GM18907 (cell line): ENCODE data around the gene ZSCAN2.

Source experiments
- ATAC-seq: cut with Tn5 transposase; IDR thresholded peaks from one replicate; pipeline ENCODE4 v1.9.1; 2021; ENCODE audit warnings: mild to moderate bottlenecking, moderate library complexity; ENCODE audit not compliant: unreplicated experiment

The ZSCAN2 gene

DNA sequence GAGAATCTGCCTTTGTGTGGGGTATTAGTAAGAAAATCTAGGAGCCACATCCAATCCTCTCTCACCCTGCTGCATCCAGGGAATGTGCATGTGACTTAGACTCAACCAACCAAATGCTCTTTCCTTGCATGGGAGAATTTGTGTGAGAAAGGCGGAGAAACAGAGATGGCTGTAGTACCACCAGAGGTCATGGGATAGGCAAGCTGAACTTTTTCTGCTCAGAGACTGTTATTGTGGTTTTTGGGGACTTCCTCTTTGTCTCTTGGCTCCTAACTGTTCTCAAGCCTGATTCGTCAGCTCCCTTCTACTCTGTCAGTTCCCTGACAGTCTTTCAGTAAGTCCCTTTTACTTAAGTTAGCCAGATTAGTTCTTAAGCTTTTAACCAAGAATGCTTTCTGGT is 2.6 kb upstream of the ZSCAN2 start:
- peak; percentile 55 for ATAC-seq

DNA sequence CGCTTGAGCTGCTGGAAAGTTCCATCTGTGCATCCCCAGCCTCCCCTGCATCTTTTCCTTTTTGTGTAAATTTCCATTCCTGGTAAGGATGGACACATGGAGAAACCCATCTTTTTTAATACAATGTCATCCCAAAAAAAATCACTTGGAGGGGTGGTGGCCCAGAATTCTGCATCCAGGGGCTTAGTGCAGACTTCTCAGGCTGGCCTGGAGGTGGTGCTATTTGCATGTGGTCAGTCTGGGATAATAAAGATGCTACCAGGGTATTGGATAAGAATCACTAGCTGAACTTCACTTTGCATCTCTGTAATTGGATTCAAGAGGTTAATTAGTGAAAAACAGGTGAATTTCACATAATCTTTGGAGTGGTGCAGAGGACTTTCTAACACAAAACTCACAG is 1.8 kb upstream of the ZSCAN2 start:
- ATAC-seq, result no peak

DNA sequence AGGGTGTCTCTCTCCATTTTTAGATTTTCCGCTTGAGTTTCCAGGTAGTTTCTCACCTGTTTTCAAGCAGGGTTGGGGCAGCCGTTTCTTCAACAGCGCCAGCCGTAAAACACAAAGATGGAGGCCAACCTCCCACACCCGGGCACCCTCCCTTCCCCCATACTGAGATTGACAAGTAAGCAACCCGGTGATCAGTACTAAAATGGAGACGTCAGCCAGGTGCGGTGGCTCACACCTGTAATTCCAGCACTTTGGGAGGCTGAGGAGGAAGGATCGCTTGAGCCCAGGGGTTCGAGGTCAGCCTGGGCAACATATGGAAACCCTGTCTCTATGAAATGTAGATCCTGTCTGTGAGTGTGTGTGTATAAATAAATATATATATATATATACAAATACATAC is 903 bp upstream of the ZSCAN2 start:
- ATAC-seq, result no peak

DNA sequence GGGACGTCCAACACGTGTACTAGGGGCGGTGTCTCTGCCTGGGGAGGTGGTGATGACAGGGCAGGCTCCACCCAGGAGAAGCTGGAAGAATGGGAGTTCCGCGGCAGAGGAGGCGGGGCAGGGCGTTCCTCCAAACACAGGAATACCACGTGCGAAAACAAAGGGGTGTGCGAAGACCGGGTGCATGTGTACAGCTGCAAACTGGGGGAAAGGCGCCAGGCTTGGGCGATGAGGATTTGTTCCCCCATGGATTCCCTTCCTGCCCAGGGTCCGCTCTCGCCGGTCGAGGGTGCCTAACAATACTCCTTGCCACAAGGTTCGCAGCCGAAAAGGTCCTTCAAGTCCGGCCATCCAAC is 500 bp upstream of the ZSCAN2 start:
- peak; percentile 6 for ATAC-seq

DNA sequence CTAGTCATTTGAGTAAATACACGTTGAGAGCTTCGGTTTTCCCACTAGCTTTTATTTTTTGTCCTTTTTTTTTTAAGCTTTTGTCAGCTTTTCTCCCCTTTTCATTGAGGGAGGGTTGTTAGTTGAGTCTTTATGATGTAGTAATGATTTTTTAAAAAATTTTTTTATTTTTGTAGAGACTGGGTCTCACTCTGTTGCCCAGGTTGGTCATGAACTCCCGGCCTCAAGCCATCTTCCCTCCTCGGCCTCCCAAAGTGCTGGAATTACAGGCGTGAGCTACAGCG is 688 bp downstream of the ZSCAN2 start:
- ATAC-seq, result no peak

DNA sequence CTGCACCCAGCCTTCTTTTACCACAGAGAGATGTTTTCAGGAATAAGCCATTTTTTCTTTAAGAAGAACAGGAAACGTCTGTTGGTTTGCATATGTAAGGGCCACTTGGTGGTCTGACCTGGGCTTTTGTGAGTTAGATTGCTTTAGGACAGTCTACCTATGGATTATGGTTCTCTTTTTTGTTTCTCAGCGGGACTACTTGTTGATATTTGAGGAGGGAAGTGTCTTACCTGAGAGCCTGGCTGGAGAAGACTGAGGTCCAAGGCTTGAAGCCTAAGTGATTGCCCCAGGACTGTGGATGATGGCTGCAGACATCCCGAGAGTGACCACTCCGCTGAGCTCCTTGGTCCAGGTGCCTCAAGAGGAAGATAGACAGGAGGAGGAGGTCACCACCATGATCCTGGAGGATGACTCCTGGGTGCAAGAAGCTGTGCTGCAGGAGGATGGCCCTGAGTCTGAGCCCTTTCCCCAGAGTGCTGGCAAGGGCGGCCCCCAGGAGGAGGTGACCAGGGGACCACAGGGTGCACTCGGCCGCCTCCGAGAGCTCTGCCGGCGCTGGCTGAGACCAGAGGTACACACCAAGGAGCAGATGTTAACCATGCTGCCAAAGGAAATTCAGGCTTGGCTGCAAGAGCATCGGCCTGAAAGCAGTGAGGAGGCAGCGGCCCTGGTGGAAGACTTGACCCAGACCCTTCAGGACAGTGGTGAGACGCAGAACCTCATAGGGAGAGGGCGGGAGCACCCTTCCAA is 3.0 kb downstream of the ZSCAN2 start:
- no peak for ATAC-seq

DNA sequence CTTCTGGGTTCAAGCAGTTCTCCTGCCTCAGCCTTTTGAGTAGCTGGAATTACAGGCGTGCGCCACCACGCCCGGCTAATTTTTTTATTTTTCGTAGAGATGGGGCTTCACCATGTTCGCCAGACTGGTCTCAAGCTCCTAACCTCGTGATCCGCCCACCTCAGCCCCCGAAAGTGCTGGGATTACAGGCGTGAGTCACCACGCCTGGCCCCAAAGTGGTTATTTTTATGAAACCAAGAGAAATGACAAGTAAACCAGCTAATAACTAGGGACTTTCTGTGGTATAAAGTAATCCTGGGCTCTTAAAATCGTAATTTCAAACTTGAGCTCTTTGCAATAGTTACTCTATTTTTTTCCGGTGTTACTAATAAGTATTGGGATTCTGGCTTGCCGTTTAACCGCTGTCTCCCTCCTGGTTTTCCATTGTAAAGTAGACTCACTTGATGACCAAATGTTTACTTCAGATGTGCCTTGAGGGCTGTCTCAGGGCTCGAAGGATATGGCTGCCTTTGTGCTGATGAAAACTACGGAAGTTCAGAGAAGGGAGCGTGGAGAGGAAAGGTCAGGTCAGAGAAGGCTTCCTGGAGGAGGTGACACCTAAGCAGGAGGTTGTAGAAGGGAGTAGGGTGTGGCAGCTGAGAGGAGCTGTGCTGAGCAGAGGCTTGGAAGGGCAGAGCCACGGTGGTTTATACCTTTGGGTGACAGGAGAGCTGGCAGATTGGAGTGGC is 4.2 kb downstream of the ZSCAN2 start:
- no peak for ATAC-seq

DNA sequence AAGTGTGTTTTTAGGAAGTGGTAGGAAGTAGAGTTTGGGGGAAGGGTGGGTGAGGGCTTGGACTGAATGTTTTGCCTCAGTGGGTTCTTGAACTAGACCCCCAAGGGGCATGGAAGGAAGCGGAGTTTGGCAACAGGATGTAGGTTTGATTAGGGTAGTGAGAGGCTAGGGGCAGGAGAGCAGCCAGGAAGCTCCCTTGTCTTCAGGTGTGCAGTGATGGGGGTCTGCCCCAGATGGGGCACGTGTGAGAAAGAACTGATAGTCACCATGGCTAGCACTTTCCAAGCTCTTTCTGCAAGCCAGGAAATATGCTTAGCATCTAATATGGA is 4.7 kb downstream of the ZSCAN2 start:
- no peak for ATAC-seq

DNA sequence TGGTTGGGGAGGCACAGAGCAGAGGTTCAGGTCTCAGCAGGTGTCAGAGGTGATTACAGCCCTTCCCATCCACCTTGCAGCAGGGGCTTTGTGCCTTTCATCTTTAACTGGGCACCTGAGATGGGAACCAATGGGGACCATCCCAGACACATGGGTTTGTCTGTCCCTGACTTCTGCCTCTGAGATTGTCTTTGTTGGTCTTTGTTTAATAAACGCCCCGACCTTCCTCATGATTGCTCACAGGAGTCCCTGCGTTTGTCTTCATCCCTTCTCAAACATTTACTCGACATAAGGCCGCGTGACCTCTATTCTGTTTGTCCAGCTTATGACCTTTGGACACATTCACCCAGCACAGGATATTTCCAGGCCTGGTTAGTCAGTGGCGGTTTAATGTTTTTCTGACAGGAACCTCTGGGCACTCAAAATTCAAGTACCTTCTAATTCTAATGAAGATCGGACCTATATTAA is 5.9 kb downstream of the ZSCAN2 start:
- ATAC-seq, result no peak

DNA sequence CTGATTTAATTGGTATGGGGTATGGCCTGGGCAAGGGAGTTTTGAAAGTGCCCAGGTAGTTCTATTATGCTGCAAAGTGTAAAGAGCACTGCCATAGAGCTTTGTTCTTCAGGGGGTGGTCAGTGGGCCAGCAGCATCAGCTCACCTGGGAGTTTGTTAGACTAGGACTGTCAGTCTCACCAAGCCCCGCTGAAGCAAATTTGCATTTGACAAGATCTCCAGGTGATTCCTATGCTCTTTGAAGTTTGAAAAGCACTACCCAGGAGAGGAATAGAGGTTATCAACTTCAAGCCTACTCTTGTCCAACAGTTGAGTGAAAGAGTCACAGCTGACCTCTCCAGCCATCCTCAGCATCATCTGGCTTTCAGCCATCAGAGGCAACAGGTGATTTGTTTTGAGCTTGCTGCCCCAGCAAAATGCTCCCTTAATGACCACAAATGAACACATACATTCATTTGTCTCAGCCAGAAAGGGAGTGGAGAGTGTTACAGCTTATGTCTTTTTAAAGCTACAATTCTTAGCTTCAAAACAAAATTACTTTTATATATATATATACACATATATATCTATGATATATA is 8.0 kb downstream of the ZSCAN2 start:
- ATAC-seq, result no peak

DNA sequence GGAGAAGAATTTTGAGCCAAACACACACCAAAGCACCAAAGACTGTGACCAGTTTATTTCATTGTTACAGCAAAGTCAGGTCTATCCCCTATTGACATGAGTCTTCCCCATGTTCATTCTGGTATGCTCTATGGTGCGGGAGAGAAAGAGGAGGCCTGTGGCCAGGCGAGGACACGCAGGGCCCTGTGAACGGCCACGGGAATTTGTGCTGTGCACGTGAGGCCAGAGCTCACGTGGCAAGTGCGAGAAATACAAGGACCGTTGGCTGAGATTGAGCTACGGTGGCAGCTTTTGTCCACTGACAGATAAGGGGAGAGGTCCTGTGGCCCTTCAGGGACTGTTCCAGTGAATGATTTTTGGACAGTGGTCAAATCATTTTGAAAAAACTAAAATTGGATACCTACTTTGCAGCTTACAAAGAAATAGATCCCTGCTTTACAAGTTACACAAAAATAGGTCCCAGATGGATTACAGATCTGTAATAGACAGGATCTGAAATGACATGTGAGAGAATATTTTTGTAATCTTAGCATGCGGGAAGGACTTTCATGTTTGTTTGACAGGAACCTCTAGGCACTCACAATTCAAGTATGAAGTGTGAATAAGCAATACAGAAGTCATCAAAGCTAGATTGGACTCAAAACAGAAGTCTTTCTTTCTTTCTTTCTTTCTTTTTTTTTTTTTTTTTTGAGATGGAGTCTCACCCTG is 9.2 kb downstream of the ZSCAN2 start:
- ATAC-seq, result no peak

DNA sequence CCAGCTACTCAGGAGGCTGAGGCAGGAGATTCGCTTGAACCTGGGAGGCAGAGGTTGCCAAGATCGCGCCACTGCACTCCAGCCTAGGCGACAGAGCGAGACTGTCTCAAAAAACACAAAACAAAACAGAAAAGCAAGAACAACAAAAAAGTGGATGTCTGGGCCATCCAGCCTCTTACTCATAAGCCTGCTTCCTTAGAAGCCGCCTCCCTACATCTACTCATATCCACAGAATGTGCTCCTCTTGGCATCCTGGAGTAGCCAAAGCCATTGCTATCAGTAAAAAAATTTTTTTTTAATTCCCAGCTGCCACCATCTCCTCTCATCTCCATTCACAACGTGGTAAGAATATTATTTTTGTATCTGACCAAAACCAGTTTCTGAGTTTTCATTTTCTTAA is 10.8 kb downstream of the ZSCAN2 start:
- no peak for ATAC-seq

DNA sequence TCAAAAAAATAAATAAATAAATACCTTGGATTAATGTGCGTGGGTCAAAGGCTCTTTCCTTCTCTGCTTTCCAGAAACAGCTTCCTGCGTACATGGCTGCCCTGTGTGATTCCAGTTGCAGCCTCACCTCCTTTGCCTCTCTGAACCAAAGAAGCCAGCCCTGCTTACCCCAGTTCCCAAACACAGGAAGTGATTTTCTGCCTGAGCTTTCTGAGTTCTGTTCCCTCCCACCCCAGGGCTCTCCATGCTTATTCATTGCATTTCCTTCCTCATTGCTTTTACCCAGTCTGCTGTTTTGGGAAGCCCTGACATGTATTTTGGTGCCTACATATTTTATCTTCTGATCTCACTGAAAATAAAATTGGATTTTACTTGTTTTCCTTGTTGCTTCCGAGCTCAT is 15.4 kb downstream of the ZSCAN2 start:
- ATAC-seq, result no peak

DNA sequence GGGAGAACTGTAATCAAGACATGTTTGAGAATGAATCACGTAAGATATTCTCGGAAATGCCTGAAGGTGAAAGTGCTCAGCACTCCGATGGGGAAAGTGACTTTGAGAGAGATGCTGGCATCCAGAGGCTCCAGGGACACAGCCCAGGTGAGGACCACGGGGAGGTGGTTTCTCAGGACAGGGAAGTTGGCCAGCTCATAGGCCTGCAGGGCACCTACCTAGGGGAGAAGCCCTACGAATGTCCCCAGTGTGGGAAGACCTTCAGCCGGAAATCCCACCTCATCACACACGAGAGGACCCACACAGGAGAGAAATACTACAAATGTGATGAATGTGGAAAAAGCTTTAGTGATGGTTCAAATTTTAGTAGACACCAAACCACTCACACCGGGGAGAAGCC is 19.8 kb downstream of the ZSCAN2 start:
- ATAC-seq, result no peak

DNA sequence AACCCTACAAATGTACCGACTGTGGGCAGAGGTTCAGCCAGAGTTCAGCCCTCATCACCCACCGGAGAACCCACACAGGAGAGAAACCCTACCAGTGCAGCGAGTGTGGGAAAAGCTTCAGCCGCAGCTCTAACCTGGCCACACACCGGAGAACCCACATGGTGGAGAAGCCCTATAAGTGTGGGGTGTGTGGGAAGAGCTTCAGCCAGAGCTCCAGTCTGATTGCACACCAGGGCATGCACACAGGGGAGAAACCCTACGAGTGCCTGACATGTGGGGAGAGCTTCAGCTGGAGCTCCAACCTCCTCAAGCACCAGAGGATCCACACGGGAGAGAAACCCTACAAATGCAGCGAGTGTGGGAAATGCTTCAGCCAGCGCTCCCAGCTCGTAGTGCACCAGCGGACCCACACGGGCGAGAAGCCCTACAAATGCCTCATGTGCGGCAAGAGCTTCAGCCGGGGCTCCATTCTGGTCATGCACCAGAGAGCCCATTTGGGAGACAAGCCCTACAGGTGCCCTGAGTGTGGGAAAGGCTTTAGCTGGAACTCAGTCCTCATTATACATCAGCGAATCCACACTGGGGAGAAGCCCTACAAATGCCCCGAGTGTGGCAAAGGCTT is 20.7 kb downstream of the ZSCAN2 start:
- no peak for ATAC-seq

DNA sequence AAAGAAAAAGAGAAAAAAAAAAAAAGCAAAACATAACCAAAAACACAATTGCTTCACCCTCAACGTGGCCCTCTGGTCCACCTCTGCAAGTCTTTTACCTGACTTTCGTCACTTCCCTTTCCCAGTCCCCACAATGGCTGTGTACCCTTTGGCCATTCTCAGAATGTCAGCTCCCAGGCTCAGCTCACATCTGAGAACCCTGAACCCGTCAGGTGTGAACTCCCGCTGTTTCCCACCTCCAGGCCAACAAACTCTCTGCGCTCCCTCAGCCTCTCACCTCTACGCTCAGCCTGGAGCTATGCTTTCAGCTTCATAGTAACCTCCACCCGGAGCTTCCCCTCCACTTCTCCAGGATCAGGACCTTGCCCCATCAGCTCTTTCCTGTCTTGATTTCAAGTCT is 23.6 kb downstream of the ZSCAN2 start:
- no peak for ATAC-seq

DNA sequence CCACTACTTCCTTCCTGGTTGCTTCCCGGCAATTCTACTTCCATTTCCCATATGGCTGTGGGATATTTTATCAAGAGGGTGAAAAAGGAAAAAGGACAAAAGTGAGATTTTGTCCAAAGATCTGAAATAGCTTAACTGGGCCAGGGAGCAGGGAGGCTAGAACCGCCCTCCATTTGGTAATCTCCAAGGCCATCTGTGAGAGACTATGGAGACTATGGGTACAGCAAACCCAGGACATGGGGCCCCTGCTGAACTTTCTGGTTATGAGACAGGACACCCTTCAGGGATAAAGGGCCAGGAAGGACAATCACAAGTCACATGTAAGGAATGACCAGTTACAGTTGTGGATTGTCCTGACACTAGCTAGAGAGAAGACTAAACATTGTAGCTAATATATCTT is 24.3 kb downstream of the ZSCAN2 start:
- no peak for ATAC-seq

DNA sequence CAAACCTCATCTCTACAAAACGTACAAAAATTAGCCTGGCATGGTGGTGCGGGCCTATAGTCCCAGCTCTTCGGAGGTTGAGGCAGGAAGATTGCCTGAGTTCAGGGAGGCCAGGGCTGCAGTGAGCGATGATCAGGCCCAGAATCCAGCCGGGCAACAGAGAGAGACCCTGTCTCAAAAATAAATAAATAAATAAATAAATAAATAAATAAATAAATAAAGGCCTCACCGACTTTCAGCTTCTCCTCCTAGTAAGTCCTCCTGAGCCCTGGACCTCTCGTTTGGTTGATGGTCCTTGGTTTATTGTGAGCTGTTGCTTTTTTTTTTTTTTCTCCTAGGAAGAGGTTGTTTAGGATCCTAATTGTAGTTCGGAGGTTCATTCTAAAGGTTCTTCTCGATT is 28.2 kb downstream of the ZSCAN2 start:
- no peak for ATAC-seq

DNA sequence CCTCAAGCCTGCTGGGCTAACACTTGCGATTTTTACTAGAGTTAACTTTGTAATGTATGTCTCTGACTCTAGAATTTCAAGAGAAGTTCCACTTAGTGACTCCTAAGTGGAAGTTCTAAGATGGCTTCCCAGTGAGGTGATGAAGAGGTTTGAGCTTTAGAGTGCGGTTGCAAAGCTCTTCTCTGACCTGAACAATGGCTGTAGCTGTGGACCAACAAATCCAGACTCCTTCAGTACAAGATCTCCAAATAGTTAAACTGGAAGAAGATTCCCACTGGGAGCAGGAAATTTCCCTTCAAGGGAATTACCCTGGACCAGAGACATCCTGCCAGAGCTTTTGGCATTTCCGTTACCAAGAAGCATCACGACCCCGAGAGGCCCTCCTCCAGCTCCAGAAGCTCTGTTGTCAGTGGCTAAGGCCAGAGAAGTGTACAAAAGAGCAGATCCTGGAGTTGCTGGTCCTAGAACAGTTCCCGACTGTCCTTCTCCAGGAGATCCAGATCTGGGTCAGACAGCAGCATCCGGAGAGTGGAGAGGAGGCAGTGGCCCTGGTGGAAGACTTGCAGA is 31.0 kb downstream of the ZSCAN2 start:
- ATAC-seq, result no peak

DNA sequence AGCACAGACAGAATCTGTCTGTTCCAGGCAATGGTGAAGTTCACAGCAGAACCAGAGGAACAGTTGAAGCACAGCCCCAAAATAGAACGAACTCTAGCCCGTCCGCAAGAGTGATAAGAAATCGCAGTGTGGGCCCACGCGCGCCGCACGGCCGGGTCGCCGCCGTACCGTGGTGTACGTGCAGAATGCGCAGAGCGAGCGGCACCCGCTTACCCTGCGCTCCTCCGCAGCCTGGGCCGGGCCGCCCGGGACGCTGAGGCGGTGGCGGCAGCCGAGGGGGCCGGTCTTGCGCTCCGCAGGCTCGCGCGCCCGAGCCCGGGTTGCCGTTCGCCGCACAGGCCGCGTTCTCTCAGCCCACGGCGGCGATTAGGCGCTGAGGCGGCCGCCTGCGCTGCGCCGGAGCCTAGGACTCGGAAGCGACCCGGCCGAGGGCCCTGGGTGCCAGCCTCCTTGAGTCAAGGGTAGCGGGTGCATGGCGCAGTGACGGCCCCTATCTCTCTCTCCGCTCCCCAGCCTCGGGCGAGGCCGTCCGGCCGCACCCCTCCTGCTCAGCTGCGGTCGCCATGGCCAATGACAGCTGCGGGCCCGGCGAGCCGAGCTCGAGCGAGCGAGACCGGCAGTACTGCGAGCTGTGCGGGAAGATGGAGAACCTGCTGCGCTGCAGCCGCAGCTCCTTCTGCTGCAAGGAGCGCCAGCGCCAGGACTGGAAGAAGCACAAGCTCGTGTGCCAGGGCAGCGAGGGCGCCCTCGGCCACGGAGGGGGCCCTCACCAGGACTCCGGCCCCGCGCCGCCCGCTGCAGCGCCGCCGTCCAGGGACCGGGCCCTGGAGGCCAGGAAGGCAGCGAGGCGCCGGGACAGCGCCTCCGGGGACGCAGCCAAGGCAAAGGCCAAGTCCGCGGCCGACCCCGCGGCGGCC is 32.8 kb downstream of the ZSCAN2 start:
- peak; percentile 44 for ATAC-seq
